ENCODE data around the gene NR2C1. TPM values are rescaled to one million over a fixed set of nuclear protein-coding genes. Genes with fewer than 3 reads are reported as not detected.

Gene NR2C1
- polyA plus RNA-seq, 4 donors = 54.0 to 85.2 (median 70.4) TPM

DNA sequence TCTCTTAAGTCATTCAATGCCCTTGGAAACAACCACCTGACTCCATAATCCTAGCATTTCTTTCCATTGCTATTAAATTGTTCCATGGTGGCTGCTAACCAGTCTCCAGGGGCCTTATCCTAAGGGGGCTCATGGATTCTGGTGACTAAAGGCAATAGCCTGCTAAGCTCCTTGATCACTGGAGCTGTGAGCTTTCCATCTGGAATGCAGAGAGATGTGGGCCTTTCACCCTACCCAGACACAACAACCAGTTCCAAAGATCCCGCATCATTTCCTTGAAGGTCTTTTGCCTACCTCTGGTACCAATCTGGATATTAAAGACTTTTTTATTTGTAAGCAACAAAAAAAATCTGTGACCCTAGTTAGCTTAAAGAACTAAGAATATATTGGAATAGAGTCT lies 102.9 kb downstream of the NR2C1 start:
- no peak for DNase-seq (ENCODE audit: low read depth in 4 of 4, low spot score in 3 of 4)

Other genes with a start within 250 kb of the NR2C1 start
- gene NDUFA12, start 69.9 kb downstream of the NR2C1 start, polyA plus RNA-seq (ENCODE audit: insufficient read length in 4 of 4) = 100 to 1,000 TPM in 2 of 4 donors, 10 to 100 TPM in 2; 79.9 to 126 (median 101) TPM
- gene FGD6, start 143.8 kb upstream of the NR2C1 start, polyA plus RNA-seq (ENCODE audit: insufficient read length in 4 of 4) = 10 to 100 TPM; 10.4 to 12.9 (median 11.5) TPM
- gene VEZT, start 144.2 kb upstream of the NR2C1 start, polyA plus RNA-seq (ENCODE audit: insufficient read length in 4 of 4) = 10 to 100 TPM; 69.3 to 96.6 (median 81.9) TPM